IPS-18a (cell line): ENCODE data around the gene CCDC90B.

Experiments
- H3K27ac ChIP-seq: one replicate; pipeline ENCODE4 v1.5.1; 2013; ENCODE audit warnings: low read length
- H3K27me3 ChIP-seq: one replicate; pipeline ENCODE4 v1.6.1; 2013; ENCODE audit warnings: mild to moderate bottlenecking, low read length; ENCODE audit not compliant: control insufficient read depth, insufficient read depth
- H3K36me3 ChIP-seq: one replicate; pipeline ENCODE4 v1.6.1; 2013; ENCODE audit warnings: low read depth, low read length; ENCODE audit not compliant: control insufficient read depth
- H3K4me1 ChIP-seq: one replicate; pipeline ENCODE4 v1.6.1; 2013; ENCODE audit warnings: low read depth, low read length; ENCODE audit not compliant: control insufficient read depth
- H3K4me3 ChIP-seq: one replicate; pipeline ENCODE4 v1.5.1; 2013; ENCODE audit warnings: low read length
- H3K9ac ChIP-seq: one replicate; pipeline ENCODE4 v1.6.1; 2013; ENCODE audit warnings: mild to moderate bottlenecking, low read length, moderate library complexity
- H3K9me3 ChIP-seq: one replicate; pipeline ENCODE4 v1.6.1; 2013; ENCODE audit warnings: low read depth, low read length; ENCODE audit not compliant: control insufficient read depth

CCDC90B gene

DNA sequence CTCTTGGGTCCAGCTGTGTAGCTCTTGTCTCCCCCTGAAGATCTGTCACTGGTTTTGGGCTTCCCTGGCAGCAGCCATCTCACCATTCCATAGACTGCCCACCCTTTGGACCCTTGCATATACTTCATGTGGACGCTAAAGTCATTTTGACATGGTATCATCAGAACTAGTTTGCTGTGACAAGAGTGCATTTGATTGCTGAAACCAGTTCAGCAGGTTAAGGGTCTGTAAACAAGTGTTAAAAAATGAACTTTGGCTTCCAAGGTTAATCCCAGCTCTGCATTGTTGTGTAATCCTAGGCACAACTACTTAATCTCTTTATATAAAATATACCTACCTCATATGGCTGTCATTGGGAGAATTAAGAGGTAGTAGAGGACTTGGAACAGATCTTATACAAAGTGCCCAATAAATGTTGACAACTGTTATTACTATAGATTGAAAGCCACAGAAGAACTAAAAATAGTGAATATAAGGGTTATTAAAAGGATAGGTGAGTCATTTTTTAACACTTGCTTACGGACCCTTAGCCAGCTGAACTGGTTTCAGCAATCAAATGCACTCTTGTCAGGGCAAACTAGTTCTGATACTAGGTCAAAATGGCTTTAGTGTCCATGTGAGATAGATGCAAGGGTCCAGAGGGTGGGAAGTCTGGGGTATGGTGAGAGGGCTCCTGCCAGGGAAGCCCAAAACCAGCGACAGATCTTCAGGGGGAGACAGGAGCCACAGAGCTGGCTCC lies 29.4 kb downstream of the CCDC90B start:
- H3K4me1 ChIP-seq = no peaks in the 10 kb centered on the region

GRCh38 chr11:83255366-83255765 lies 30.8 kb downstream of the CCDC90B start:
- Histone ChIP-seq H3K27me3 (no peaks in the 10 kb centered on the region), H3K4me1 (no peaks in the 10 kb centered on the region), H3K27ac (no peak overlapping the region), H3K9ac (no peak overlapping the region), H3K9me3 (no peaks in the 10 kb centered on the region), H3K36me3 (peaks cover 15% of the 10 kb centered on the region), H3K4me3 (no peak overlapping the region)

More for the DNA sequence above, 29.4 kb downstream of the CCDC90B start:
- Histone ChIP-seq H3K4me3 (no peak overlapping the region), H3K9me3 (no peaks in the 10 kb centered on the region), H3K9ac (no peak overlapping the region), H3K27ac (no peak overlapping the region), H3K27me3 (no peaks in the 10 kb centered on the region), H3K36me3 (peaks cover 20% of the 10 kb centered on the region)

DNA sequence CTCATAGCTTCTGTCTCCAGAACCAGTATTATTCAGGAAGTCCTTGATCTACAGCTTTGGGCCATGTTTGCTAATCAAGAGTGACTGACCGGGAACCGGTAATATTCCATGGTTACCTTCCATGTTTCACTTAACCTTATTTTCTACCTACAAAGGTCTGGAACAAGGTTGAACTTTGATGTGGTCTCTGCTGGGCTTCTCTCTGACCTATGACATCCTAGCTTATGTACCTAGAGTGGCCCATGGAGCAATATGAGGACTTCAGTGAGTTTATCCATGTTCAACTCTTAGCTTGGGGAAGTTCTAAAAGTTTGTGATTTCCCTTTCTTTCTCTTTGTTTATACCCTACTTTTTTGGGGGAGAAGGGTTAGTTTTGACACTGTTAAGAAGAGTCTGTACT lies 33.2 kb downstream of the CCDC90B start:
- H3K27ac ChIP-seq = no peak overlapping the region
- no peak overlapping the region for H3K4me3 ChIP-seq

DNA sequence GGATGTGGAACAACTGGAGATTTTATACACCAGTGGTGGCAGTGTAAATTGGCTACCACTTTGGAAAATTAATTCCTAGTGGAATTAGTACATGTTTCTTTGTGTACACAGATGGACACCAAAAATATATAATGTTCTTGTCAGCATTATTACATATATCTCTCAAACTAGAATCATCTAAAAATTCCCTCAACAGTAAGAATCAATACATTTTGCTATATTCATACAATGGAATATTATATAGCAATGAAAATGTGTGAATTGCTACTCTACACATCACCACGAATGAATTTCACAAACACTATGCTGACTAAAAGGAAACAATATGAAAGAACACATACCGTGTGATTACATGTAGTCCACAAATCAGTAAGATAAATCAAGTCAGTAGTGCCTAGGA lies 33.9 kb downstream of the CCDC90B start:
- Histone ChIP-seq H3K27ac (no peak overlapping the region), H3K4me1 (no peaks in the 10 kb centered on the region), H3K27me3 (no peaks in the 10 kb centered on the region), H3K4me3 (no peak overlapping the region), H3K9me3 (no peaks in the 10 kb centered on the region), H3K9ac (no peak overlapping the region), H3K36me3 (no peaks in the 10 kb centered on the region)

More for the DNA sequence above, 33.2 kb downstream of the CCDC90B start:
- H3K9me3 ChIP-seq = no peaks in the 10 kb centered on the region
- H3K27me3 ChIP-seq = no peaks in the 10 kb centered on the region
- peaks cover 4% of the 10 kb centered on the region for H3K36me3 ChIP-seq
- H3K4me1 ChIP-seq = no peaks in the 10 kb centered on the region
- no peak overlapping the region for H3K9ac ChIP-seq

DNA sequence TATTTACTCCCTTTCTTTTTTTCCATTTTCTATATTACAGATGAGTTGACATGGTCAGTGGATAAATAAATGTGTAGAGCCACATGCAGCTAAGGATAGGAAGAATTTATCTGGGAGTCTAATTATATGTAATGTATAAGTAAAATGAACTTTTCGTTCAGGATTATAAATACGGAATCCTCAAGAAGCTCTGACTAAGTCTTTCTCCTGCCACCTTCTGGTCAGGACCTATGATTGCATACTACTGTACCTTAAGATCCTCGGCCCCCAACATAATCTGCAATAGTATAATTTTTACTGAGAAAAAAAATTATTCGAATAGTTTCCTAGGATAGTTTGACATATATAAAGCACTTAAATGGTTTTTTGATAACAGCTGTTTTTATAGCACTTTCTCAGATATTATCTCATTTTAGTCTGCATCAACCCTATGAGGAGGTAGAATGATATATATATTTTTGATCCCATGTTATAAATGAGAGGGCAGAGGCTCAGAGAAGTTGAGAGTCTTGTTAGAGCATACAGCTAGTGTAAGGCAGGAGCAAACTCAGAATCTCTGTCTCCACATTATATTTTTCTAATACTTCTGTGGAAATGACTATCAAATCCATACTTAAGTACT lies 36.1 kb downstream of the CCDC90B start:
- no peaks in the 10 kb centered on the region for H3K36me3 ChIP-seq
- no peak overlapping the region for H3K4me3 ChIP-seq
- H3K9me3 ChIP-seq = no peaks in the 10 kb centered on the region
- no peak overlapping the region for H3K27ac ChIP-seq
- no peak overlapping the region for H3K9ac ChIP-seq
- H3K4me1 ChIP-seq = no peaks in the 10 kb centered on the region
- no peaks in the 10 kb centered on the region for H3K27me3 ChIP-seq

- H3K4me1 ChIP-seq = no peaks in the 10 kb centered on the region
- H3K9ac ChIP-seq = no peak overlapping the region
- no peak overlapping the region for H3K4me3 ChIP-seq
- no peaks in the 10 kb centered on the region for H3K27me3 ChIP-seq
- no peak overlapping the region for H3K27ac ChIP-seq
- H3K36me3 ChIP-seq = no peaks in the 10 kb centered on the region
- no peaks in the 10 kb centered on the region for H3K9me3 ChIP-seq
Observed at GRCh38 chr11:83249445-83249844, 36.7 kb downstream of the CCDC90B start.

DNA sequence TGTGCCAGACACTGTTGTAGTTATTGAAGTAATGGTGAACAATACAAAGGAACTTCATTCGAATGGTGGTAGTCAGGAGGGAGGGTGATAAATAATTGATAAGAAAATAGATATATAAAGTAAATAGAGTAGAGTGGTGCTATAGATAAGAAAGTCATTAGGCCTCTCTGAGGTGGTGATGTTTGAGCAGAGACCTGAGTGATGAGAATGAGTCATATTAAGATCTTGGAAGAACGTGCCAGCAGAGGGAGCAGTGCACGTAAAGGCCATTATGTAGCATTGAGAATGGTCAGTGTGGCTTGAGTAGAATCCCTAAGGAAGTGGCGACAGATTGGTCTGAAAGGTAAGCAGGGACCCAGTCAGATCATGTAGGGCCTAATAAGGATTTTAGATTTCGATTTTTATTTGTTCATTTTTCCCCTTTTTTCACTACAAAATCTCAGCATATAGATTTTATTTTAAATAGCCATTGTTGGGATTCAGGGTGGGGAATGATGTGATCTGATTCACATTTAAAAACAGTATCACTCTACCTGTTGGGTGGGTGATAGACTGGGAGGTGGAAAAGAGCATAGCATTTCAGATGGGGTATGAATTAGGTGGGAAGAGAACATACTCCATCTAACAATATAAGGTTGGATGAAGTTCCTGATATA lies 44.7 kb downstream of the CCDC90B start:
- Histone ChIP-seq H3K4me1 (no peaks in the 10 kb centered on the region), H3K9ac (no peak overlapping the region), H3K27ac (no peak overlapping the region)

GRCh38 chr11:83238111-83238510 lies 48.1 kb downstream of the CCDC90B start:
- no peaks in the 10 kb centered on the region for H3K9me3 ChIP-seq
- no peak overlapping the region for H3K4me3 ChIP-seq
- no peaks in the 10 kb centered on the region for H3K4me1 ChIP-seq
- H3K27me3 ChIP-seq = no peaks in the 10 kb centered on the region
- no peaks in the 10 kb centered on the region for H3K36me3 ChIP-seq
- no peak overlapping the region for H3K9ac ChIP-seq
- H3K27ac ChIP-seq = no peak overlapping the region

More for the DNA sequence above, 44.7 kb downstream of the CCDC90B start:
- Histone ChIP-seq H3K36me3 (no peaks in the 10 kb centered on the region), H3K4me3 (no peak overlapping the region), H3K27me3 (no peaks in the 10 kb centered on the region), H3K9me3 (no peaks in the 10 kb centered on the region)

DNA sequence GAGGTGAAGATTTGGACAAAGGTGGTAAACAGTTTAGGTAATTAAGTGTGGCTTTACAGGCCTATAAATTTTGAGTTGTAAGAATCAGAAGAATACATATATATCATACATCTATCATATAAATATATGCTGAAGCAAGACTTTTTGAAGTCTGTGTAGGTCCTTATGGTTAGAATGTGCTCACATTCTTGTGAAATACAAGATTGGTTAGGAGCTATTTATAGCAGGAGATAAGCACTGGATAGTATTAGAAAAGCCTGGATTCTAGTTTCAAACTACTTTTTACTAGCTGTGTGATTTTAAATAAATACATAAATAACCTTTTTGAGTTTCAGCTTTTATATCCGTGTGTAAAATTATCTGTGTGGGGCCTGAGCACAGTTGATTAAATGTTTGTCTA lies 50.3 kb downstream of the CCDC90B start:
- H3K27ac ChIP-seq = no peak overlapping the region
- no peaks in the 10 kb centered on the region for H3K9me3 ChIP-seq
- no peak overlapping the region for H3K4me3 ChIP-seq
- no peaks in the 10 kb centered on the region for H3K4me1 ChIP-seq
- no peaks in the 10 kb centered on the region for H3K27me3 ChIP-seq
- H3K9ac ChIP-seq = no peak overlapping the region
- no peaks in the 10 kb centered on the region for H3K36me3 ChIP-seq

- no peak overlapping the region for H3K27ac ChIP-seq
- H3K27me3 ChIP-seq = no peaks in the 10 kb centered on the region
- no peak overlapping the region for H3K4me3 ChIP-seq
- H3K4me1 ChIP-seq = no peaks in the 10 kb centered on the region
- no peak overlapping the region for H3K9ac ChIP-seq
- no peaks in the 10 kb centered on the region for H3K36me3 ChIP-seq
- no peaks in the 10 kb centered on the region for H3K9me3 ChIP-seq
Observed at GRCh38 chr11:83223457-83223856, 62.7 kb downstream of the CCDC90B start.

- no peaks in the 10 kb centered on the region for H3K4me1 ChIP-seq
- H3K27me3 ChIP-seq = no peaks in the 10 kb centered on the region
- no peaks in the 10 kb centered on the region for H3K9me3 ChIP-seq
- no peaks in the 10 kb centered on the region for H3K36me3 ChIP-seq
- no peak overlapping the region for H3K9ac ChIP-seq
- H3K4me3 ChIP-seq = no peak overlapping the region
- no peak overlapping the region for H3K27ac ChIP-seq
Observed at GRCh38 chr11:83222499-83222898, 63.7 kb downstream of the CCDC90B start.
